NT2/D1 (cell line): ENCODE data around the gene BSG.
"Not testable (repeated sequence)": the region's sequence is repeated elsewhere in the genome, so short reads cannot be mapped to it uniquely, and the experiment has no call there.

Experiments used
- DNase-seq: peaks from one replicate; pipeline ENCODE4 v3.0.0-alpha.2; 2011; ENCODE audit warnings: low read depth, low spot score
- H3K27me3 ChIP-seq: 2 replicates; pipeline ENCODE4 v1.6.0; 2011; ENCODE audit warnings: mild to moderate bottlenecking; ENCODE audit not compliant: insufficient read length, insufficient read depth
- H3K36me3 ChIP-seq: 2 replicates; pipeline ENCODE4 v1.6.1; 2011; ENCODE audit warnings: mild to moderate bottlenecking, low read length, mixed read lengths; ENCODE audit not compliant: insufficient read depth, insufficient read length
- H3K4me1 ChIP-seq: 2 replicates; pipeline ENCODE4 v1.5.1; 2011; ENCODE audit not compliant: insufficient read depth, insufficient read length
- H3K4me3 ChIP-seq: 2 replicates; pipeline ENCODE4 v1.5.1; 2011; ENCODE audit warnings: low read depth; ENCODE audit not compliant: insufficient read length
- H3K9ac ChIP-seq: 2 replicates; pipeline ENCODE4 v1.6.0; 2011; ENCODE audit warnings: low read depth; ENCODE audit not compliant: insufficient read length
- H3K9me3 ChIP-seq: 2 replicates; pipeline ENCODE4 v1.5.1; 2011; ENCODE audit warnings: mild to moderate bottlenecking, low read length; ENCODE audit not compliant: insufficient read depth
- SUZ12 ChIP-seq: IDR thresholded peaks from 2 replicates; pipeline ENCODE4 v1.6.1; 2011; ENCODE audit not compliant: insufficient read length, insufficient read depth; ENCODE audit errors: extremely low read depth
- YY1 ChIP-seq: IDR thresholded peaks from 2 replicates; pipeline ENCODE4 v1.6.1; 2011; ENCODE audit not compliant: insufficient read length, insufficient read depth
- ZNF274 ChIP-seq: IDR thresholded peaks from 2 replicates; pipeline ENCODE4 v1.6.1; 2011; ENCODE audit warnings: mild to moderate bottlenecking, low read depth, low read length

The BSG gene

DNA sequence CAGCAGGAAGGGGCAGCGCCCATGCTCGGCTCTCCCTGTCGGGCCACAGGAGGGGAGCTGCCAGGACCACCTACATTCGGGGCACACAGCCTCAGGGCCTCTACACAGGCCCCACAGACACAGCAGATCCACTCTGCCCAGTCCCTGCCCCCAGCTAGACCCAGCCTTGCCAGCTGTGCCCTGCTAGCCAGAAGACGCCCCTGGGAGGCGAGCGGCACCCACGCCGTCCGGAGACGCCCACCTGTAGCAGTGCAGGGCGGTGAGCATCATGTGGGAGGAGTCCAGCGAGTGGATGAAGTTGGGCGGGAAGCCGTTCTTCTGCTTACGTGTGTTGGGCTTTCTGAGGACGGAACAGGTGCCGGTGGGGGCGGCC is 45.8 kb downstream of the BSG start:
- Histone ChIP-seq H3K4me3 (no peak overlapping the region), H3K4me1 (no peaks in the 10 kb centered on the region), H3K27me3 (no peaks in the 10 kb centered on the region), H3K9ac (no peak overlapping the region), H3K36me3 (peaks cover 75% of the 10 kb centered on the region), H3K9me3 (no peaks in the 10 kb centered on the region)
- DNase-seq, result no peak
- no peak for TF ChIP-seq SUZ12
- no peak for TF ChIP-seq ZNF274
- TF ChIP-seq YY1, result no peak

DNA sequence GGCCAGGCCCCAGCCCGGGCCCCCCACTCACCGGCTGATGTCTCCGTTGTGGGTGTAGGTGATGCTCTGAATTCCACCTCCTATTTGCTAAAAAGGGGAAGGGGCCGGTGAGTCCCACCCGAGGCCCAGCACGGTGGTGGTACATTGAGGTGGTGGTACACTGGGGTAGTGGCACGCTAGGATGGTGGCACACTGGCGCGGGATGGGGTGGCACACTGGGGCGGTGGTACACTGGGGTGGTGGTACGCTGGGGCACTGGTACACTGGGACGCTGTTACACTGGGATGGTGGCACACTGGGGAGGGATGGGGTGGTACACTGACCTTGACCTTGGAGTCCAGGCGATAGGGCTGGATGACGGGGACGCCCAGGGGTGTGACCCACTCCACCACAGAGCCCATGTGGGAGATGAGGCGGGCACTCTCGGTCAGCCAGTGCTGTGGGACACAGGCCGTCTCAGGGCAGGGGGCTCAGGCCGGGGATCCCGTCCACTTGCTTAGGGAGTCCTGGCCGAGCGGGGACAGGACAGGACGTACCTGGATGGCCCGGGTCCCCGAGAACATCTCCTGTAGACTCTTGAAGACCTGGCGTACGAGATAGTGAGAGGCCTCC is 46.4 kb downstream of the BSG start:
- Histone ChIP-seq H3K4me1 (no peaks in the 10 kb centered on the region), H3K9me3 (no peaks in the 10 kb centered on the region), H3K9ac (no peak overlapping the region), H3K36me3 (peaks cover 80% of the 10 kb centered on the region), H3K4me3 (no peak overlapping the region), H3K27me3 (no peaks in the 10 kb centered on the region)
- DNase-seq, result no peak
- no peak for TF ChIP-seq SUZ12

DNA sequence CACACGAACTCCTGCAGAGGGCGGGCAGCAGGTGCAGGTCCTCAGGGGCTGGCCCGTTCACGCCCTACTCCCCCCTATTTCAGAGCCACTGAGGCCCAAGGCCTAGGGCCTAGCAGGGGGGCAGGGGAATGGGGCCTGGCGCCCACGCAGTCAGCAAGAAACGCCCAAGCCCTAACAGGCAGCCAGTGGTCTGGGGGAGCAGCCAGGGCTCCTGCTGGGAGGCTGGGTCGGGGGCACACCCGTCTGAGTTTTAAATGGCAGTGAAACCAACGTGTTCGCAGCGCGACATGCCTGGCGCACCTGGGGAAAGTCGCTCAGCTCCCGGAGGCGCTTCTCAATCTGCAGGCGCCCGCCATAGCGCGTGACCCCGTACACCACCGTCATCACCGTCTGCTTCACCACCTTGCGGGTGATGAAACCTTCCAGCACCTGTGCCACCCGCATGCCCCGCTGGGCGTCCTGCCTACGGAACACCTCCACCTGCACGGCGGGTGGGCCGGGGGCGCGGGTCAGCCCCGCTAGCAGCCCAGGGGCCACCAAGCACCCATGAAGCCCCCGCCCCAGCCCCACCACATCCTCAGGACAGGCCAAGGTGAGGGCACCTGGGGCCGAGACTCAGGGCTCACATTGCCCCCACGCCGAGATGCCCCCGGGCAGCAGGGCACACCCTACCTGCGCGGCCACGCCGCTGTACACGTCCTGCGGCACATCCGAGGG is 47.0 kb downstream of the BSG start:
- Histone ChIP-seq H3K27me3 (no peaks in the 10 kb centered on the region), H3K36me3 (peaks cover 81% of the 10 kb centered on the region), H3K4me1 (no peaks in the 10 kb centered on the region), H3K9ac (no peak overlapping the region), H3K9me3 (no peaks in the 10 kb centered on the region), H3K4me3 (no peak overlapping the region)
- DNase-seq, result no peak
- TF ChIP-seq SUZ12 (no peak), YY1 (no peak)

- Histone ChIP-seq H3K27me3 (no peaks in the 10 kb centered on the region), H3K4me3 (no peak overlapping the region), H3K9me3 (no peaks in the 10 kb centered on the region), H3K36me3 (peaks cover 83% of the 10 kb centered on the region), H3K9ac (no peak overlapping the region), H3K4me1 (peaks cover 3% of the 10 kb centered on the region)
- TF ChIP-seq ZNF274 (no peak), SUZ12 (no peak), YY1 (no peak)
- DNase-seq, result no peak
These were observed 47.9 kb downstream of the BSG start for GRCh38 chr19:620166-620862.

DNA sequence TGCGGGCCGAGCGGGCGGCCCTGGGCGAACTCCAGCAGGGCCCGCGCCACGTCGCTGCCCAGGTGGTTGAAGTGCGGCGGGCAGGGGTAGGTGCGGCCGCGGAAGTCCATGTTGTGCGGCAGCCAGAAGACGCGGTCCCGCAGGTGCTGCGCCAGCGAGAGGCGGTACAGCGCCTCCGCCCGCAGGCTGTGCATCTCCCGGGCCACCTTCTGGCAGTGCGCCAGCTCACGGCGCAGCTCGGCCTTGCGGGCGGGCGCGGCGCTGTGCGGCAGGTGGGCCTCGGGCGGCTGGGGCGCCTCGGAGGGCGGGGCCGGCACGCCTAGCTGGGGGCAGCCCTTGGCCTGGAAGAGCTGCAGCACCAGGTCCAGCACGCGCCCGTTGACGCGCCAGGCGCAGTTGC is 48.8 kb downstream of the BSG start:
- DNase-seq, H3K9ac ChIP-seq, H3K9me3 ChIP-seq, H3K4me1 ChIP-seq, H3K4me3 ChIP-seq, H3K27me3 ChIP-seq: not testable (repeated sequence)
- H3K36me3 ChIP-seq, result peaks cover 87% of the 10 kb centered on the region

GRCh38 chr19:621819-622218 is 49.4 kb downstream of the BSG start:
- Histone ChIP-seq H3K4me3 (no peak overlapping the region), H3K4me1 (peaks cover 3% of the 10 kb centered on the region), H3K9me3 (no peaks in the 10 kb centered on the region), H3K9ac (no peak overlapping the region), H3K36me3 (peaks cover 86% of the 10 kb centered on the region), H3K27me3 (no peaks in the 10 kb centered on the region)
- TF ChIP-seq ZNF274, result no peak
- no peak for TF ChIP-seq SUZ12
- no peak for TF ChIP-seq YY1
- no peak for DNase-seq

GRCh38 chr19:622666-623065 is 50.3 kb downstream of the BSG start:
- H3K9ac ChIP-seq, result no peak overlapping the region
- H3K4me1 ChIP-seq, result peaks cover 3% of the 10 kb centered on the region
- H3K9me3 ChIP-seq, result no peaks in the 10 kb centered on the region
- TF ChIP-seq SUZ12 (no peak), YY1 (no peak), ZNF274 (no peak)
- no peak for DNase-seq
- H3K27me3 ChIP-seq, result no peaks in the 10 kb centered on the region
- H3K36me3 ChIP-seq, result peaks cover 84% of the 10 kb centered on the region
- no peak overlapping the region for H3K4me3 ChIP-seq
